Neuronal stem cell (in vitro differentiated cells): ENCODE results near the gene MMUT.

Experiments used
- DNase-seq: peaks from one replicate; pipeline ENCODE4 v3.0.0-alpha.2; 2013; ENCODE audit warnings: low spot score
- H2AFZ ChIP-seq: one replicate; pipeline ENCODE4 v1.6.1; 2013; ENCODE audit warnings: mild to moderate bottlenecking, low read length, inconsistent platforms
- H2AK5ac ChIP-seq: 2 replicates; pipeline ENCODE4 v1.6.1; 2013; ENCODE audit warnings: low read depth, mild to moderate bottlenecking, inconsistent platforms, low read length, moderate library complexity, mixed read lengths
- H2BK120ac ChIP-seq: 2 replicates; pipeline ENCODE4 v1.6.1; 2013; ENCODE audit warnings: low read depth, mild to moderate bottlenecking, inconsistent platforms, low read length, moderate library complexity, mixed read lengths
- H2BK12ac ChIP-seq: one replicate; pipeline ENCODE4 v1.6.1; 2013; ENCODE audit warnings: low read length, inconsistent platforms
- H2BK15ac ChIP-seq: 2 replicates; pipeline ENCODE4 v1.6.1; 2013; ENCODE audit warnings: mild to moderate bottlenecking, low read length, inconsistent platforms, mixed read lengths
- H2BK5ac ChIP-seq: one replicate; pipeline ENCODE4 v1.6.1; 2013; ENCODE audit warnings: inconsistent platforms, mild to moderate bottlenecking, low read length, moderate library complexity
- H3K14ac ChIP-seq: one replicate; pipeline ENCODE4 v1.6.1; 2013; ENCODE audit warnings: low read length, inconsistent platforms
- H3K18ac ChIP-seq: 2 replicates; pipeline ENCODE4 v1.6.1; 2013; ENCODE audit warnings: low read length, inconsistent platforms
- H3K23ac ChIP-seq: 2 replicates; pipeline ENCODE4 v1.6.1; 2013; ENCODE audit warnings: low read depth, mild to moderate bottlenecking, mixed read lengths, low read length, inconsistent platforms; ENCODE audit not compliant: poor library complexity
- H3K27ac ChIP-seq: replicated peaks from 3 replicates; pipeline ENCODE4 v1.5.1; 2013; ENCODE audit warnings: low read length, inconsistent platforms
- H3K27me3 ChIP-seq, 3 experiments: 2 replicates each; pipeline ENCODE4 v1.6.1; 2013; ENCODE audit warnings: low read length in 3 of 3, mild to moderate bottlenecking in 2 of 3, inconsistent platforms in 1 of 3, low read depth in 1 of 3, mixed read lengths in 1 of 3, moderate library complexity in 1 of 3; ENCODE audit not compliant: control insufficient read depth in 3 of 3, insufficient read depth in 3 of 3
- H3K36me3 ChIP-seq, 2 donors: replicated peaks in 1 of 2; 2 replicates each; pipeline ENCODE4 v1.6.1; 2013; ENCODE audit warnings: low read length in 2 of 2; ENCODE audit not compliant: control insufficient read depth in 2 of 2, insufficient read depth in 2 of 2
- H3K4ac ChIP-seq: 2 replicates; pipeline ENCODE4 v1.6.1; 2013; ENCODE audit warnings: inconsistent platforms, mild to moderate bottlenecking, low read length, moderate library complexity
- H3K4me1 ChIP-seq, 2 donors: 1 replicate in 1 of 2; 2 replicates in 1 of 2; pipeline ENCODE4 v1.6.1; 2013; ENCODE audit warnings: low read length in 2 of 2, low read depth in 1 of 2; ENCODE audit not compliant: control insufficient read depth in 2 of 2, insufficient read depth in 1 of 2
- H3K4me2 ChIP-seq: one replicate; pipeline ENCODE4 v1.6.1; 2013; ENCODE audit warnings: mild to moderate bottlenecking, low read length, inconsistent platforms; ENCODE audit not compliant: insufficient read depth, poor library complexity, severe bottlenecking
- H3K4me3 ChIP-seq, 2 donors: 2 replicates each; pipeline ENCODE4 v1.5.1; 2013; ENCODE audit warnings: low read length in 2 of 2, mild to moderate bottlenecking in 2 of 2, inconsistent platforms in 1 of 2, moderate library complexity in 1 of 2
- H3K79me1 ChIP-seq: one replicate; pipeline ENCODE4 v1.6.1; 2013; ENCODE audit warnings: low read depth, mild to moderate bottlenecking, inconsistent platforms, low read length, moderate library complexity
- H3K9ac ChIP-seq: one replicate; pipeline ENCODE4 v1.6.1; 2013; ENCODE audit warnings: mild to moderate bottlenecking, low read depth, low read length, inconsistent platforms; ENCODE audit not compliant: poor library complexity
- H3K9me3 ChIP-seq, 2 donors: replicated peaks in 1 of 2; 2 replicates each; pipeline versions ENCODE3 to v1.6.1; 2013; ENCODE audit warnings: low read length in 2 of 2, mild to moderate bottlenecking in 2 of 2, inconsistent platforms in 1 of 2, low read depth in 1 of 2, mixed read lengths in 1 of 2, moderate library complexity in 1 of 2; ENCODE audit not compliant: control insufficient read depth in 2 of 2, insufficient read depth in 1 of 2
- H4K8ac ChIP-seq: one replicate; pipeline ENCODE4 v1.6.1; 2013; ENCODE audit warnings: low read depth, mild to moderate bottlenecking, inconsistent platforms, low read length, moderate library complexity
- H4K91ac ChIP-seq: one replicate; pipeline ENCODE4 v1.6.1; 2013; ENCODE audit warnings: low read length, low read depth, mild to moderate bottlenecking, inconsistent platforms; ENCODE audit not compliant: poor library complexity
- WGBS, 2 donors: extraction: QIAGEN DNeasy Blood & Tissue Kit; methylation state at CpG; one replicate each; pipeline ENCODE4 v1.1.7; 2013; ENCODE audit warnings: missing lambda C conversion rate in 2 of 2, mixed read lengths in 1 of 2; ENCODE audit not compliant: insufficient read length in 2 of 2, insufficient replicate concordance in 1 of 2; ENCODE audit errors: extremely low coverage in 2 of 2; 5-methylcytosine and 5-hydroxymethylcytosine counted together

MMUT gene

DNA sequence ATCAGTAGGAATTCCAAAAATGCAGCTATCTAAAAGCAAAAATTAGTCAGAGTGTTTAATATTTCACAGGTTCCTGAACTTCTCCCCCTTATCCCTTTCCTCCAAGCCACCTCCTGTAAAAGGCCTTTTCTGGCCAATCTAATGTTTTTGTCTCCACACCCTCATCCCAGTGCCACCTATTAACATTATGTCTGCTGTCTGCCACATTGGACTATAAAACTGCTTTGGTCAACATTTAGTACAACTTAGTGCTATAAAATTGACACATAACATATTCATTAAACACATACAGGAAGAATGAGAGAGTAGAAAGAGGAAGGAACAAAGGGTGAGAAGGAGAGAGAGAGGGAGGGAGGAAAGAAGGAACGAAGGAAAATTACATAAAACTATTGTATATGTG lies 47.7 kb downstream of the MMUT start:
- no peaks in the 10 kb centered on the region for H3K9me3 ChIP-seq
- no peak overlapping the region for H3K27ac ChIP-seq
- no peak overlapping the region for H3K4ac ChIP-seq
- H4K91ac ChIP-seq, result no peak overlapping the region
- H3K14ac ChIP-seq, result no peak overlapping the region
- H3K79me1 ChIP-seq, result no peaks in the 10 kb centered on the region
- no peaks in the 10 kb centered on the region for H3K4me1 ChIP-seq
- no CpG with 5 or more reads among the region's 1 CpG for WGBS, 2 donors
- no peak overlapping the region for H3K18ac ChIP-seq
- no peak overlapping the region for H3K4me3 ChIP-seq
- no peak for DNase-seq
- no peak overlapping the region for H2AK5ac ChIP-seq
- no peak overlapping the region for H2AFZ ChIP-seq
- H3K9ac ChIP-seq, result no peak overlapping the region
- no peak overlapping the region for H2BK5ac ChIP-seq
- no peak overlapping the region for H4K8ac ChIP-seq
- no peaks in the 10 kb centered on the region for H3K36me3 ChIP-seq
- no peak overlapping the region for H2BK15ac ChIP-seq
- H3K27me3 ChIP-seq, result no peaks in the 10 kb centered on the region
- no peak overlapping the region for H2BK120ac ChIP-seq
- no peak overlapping the region for H3K4me2 ChIP-seq
- no peak overlapping the region for H2BK12ac ChIP-seq
- H3K23ac ChIP-seq, result no peak overlapping the region

DNA sequence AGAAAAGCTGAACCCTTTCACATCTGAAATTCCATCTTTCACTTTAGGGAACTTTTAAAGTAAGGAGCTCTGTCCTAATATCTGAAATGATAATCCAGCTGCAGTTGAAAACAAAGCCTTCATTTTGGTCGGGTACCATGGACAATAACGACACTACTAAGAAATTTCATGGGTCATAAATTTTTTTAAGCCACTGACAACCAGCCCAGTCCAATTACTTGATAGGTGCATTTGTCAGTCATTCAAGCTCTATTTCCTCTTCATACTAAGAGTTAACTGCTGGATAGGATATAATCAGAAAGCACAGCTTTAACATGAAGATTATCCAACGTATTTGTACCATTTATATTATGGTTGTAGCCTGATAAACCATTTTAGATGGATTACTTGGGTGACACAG lies 52.5 kb downstream of the MMUT start:
- H3K4me1 ChIP-seq, result peaks cover 0 to 4% of the 10 kb centered on the region in 2 donors
- H3K27ac ChIP-seq, result no peak overlapping the region
- no peak overlapping the region for H3K14ac ChIP-seq
- no peak overlapping the region for H2BK12ac ChIP-seq
- H3K79me1 ChIP-seq, result no peaks in the 10 kb centered on the region
- no peaks in the 10 kb centered on the region for H3K36me3 ChIP-seq
- no peak for DNase-seq
- no peak overlapping the region for H3K4me2 ChIP-seq
- no peak overlapping the region for H4K8ac ChIP-seq
- no peaks in the 10 kb centered on the region for H3K27me3 ChIP-seq
- no CpG with 5 or more reads among the region's 3 CpGs for WGBS, 2 donors
- no peak overlapping the region for H3K18ac ChIP-seq
- no peak overlapping the region for H2AFZ ChIP-seq
- no peak overlapping the region for H3K4me3 ChIP-seq
- H3K4ac ChIP-seq, result no peak overlapping the region
- no peak overlapping the region for H2AK5ac ChIP-seq
- H3K9me3 ChIP-seq, result no peaks in the 10 kb centered on the region
- no peak overlapping the region for H2BK120ac ChIP-seq
- no peak overlapping the region for H4K91ac ChIP-seq
- H3K23ac ChIP-seq, result no peak overlapping the region
- no peak overlapping the region for H3K9ac ChIP-seq
- H2BK5ac ChIP-seq, result no peak overlapping the region
- no peak overlapping the region for H2BK15ac ChIP-seq

DNA sequence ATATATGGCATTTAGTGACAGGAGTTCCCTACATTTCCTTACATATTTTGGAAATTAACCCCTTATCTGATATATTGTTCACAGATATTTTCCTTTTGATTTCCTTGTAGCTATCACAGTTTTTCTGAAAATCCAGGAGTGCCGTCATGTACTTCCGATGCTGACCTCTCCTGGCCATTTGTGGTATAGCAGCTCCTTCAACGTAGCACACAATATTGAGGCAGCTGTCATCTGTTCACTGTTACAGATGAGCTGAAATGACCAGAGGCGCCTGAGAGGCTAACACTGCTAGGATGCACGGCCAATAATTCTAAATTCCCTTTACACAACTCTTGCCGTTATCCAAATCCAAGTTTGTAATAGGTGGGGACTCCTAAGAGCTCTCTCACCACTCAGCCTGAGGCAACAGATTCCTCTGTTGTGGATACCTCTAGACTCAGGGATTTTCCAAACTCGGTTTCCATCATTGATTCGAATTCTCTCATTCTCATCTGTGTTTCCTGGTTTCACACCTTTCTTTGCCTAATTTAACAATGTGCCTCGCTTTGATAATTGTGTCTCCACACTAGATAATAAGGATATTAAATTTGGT lies 53.0 kb downstream of the MMUT start:
- WGBS, 2 donors, result no CpG with 5 or more reads among the region's 9 CpGs
- DNase-seq, result peak; percentile 69

DNA sequence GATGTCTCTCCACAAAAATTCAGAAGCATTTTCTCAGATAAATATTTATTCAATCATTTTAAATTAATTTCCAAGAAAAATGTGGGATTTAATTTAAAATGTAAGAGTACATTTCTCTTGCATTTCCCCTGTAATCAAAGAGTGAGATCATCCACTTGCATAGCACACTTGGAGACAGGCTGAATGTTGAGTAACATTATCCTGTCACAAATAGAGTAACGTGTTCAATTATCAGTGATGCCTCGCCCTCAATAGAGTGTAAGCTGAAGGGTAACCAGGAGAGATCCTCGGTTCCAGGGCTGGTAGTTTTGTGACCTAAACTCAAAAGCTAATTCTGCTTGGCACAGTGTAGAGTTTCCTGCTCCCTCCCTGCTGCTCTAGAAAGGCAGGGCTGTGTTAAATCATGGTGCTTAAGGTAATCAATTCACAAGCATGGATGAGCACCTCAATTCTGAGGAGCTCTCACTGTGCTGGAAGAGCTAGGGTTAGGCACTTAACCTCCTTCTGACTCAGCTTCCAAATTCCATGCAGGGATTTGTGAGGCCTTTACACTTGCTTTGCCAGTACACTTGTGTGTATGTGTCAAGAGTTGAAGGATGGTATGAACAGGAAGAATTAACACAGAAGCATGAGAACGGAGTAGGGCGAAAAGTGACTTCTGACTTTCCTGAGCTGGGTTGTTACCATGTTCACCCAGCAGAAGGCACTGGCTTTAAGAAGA lies 56.6 kb downstream of the MMUT start:
- H2AFZ ChIP-seq, result no peak overlapping the region
- H3K27me3 ChIP-seq, result peaks cover 0 to 3% (median 0%) of the 10 kb centered on the region in 3 experiments
- no peak overlapping the region for H2BK120ac ChIP-seq
- no peak overlapping the region for H3K14ac ChIP-seq
- H3K4me2 ChIP-seq, result no peak overlapping the region
- DNase-seq, result no peak
- no peak overlapping the region for H3K18ac ChIP-seq
- H3K4me3 ChIP-seq, result no peak overlapping the region
- peaks cover 0 to 4% of the 10 kb centered on the region in 2 donors for H3K4me1 ChIP-seq
- H2BK5ac ChIP-seq, result no peak overlapping the region
- no CpG with 5 or more reads among the region's 5 CpGs for WGBS, 2 donors
- H4K8ac ChIP-seq, result no peak overlapping the region
- no peak overlapping the region for H3K27ac ChIP-seq
- H3K4ac ChIP-seq, result no peak overlapping the region
- H3K9ac ChIP-seq, result no peak overlapping the region
- H2BK12ac ChIP-seq, result no peak overlapping the region
- H2AK5ac ChIP-seq, result no peak overlapping the region
- no peak overlapping the region for H3K23ac ChIP-seq
- H4K91ac ChIP-seq, result no peak overlapping the region
- no peak overlapping the region for H2BK15ac ChIP-seq
- no peaks in the 10 kb centered on the region for H3K9me3 ChIP-seq
- no peaks in the 10 kb centered on the region for H3K36me3 ChIP-seq
- H3K79me1 ChIP-seq, result no peaks in the 10 kb centered on the region

More for the DNA sequence above, 53.0 kb downstream of the MMUT start:
- Histone ChIP-seq H4K91ac (no peak overlapping the region), H2BK120ac (no peak overlapping the region), H2AFZ (no peak overlapping the region), H3K4me3 (no peak overlapping the region), H3K27me3 (no peaks in the 10 kb centered on the region), H3K9me3 (no peaks in the 10 kb centered on the region), H3K36me3 (no peaks in the 10 kb centered on the region), H3K18ac (no peak overlapping the region), H2BK12ac (no peak overlapping the region), H3K79me1 (no peaks in the 10 kb centered on the region), H3K27ac (no peak overlapping the region), H2BK15ac (no peak overlapping the region), H3K9ac (no peak overlapping the region), H2AK5ac (no peak overlapping the region), H2BK5ac (no peak overlapping the region), H3K14ac (no peak overlapping the region), H4K8ac (no peak overlapping the region), H3K4me2 (no peak overlapping the region), H3K4me1 (peaks cover 0 to 4% of the 10 kb centered on the region in 2 donors), H3K23ac (no peak overlapping the region), H3K4ac (no peak overlapping the region)
